T-helper 2 cell (primary cell): ENCODE results near the gene DNAH9.

Experiments
- DNase-seq, 5 experiments: peaks; one replicate each; pipeline versions ENCODE4 v3.0.0 to v3.0.0-alpha.2; 2012 to 2022

The DNAH9 gene

GRCh38 chr17:11601661-11602060 is 3.4 kb downstream of the DNAH9 start:
- no peak for DNase-seq

DNA sequence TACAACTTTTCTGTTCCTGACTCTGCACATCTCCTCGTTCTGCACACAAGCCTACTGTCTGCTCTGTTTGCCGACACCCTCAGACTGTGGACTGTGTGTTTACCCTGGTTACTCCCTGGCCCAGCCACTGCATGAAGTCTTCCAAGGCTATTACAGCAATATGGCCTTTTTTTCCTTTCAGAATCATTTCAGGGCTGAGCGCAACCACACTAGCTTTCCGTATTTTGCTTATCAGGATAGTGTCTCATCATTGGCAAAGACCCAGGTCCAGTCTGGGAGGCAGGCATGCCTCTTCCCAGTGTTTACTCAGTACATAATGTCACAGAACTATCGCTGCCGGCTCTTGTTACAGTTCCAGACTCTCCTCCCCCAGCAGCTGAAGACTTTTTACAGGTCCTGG is 10.1 kb downstream of the DNAH9 start:
- DNase-seq: no peak

DNA sequence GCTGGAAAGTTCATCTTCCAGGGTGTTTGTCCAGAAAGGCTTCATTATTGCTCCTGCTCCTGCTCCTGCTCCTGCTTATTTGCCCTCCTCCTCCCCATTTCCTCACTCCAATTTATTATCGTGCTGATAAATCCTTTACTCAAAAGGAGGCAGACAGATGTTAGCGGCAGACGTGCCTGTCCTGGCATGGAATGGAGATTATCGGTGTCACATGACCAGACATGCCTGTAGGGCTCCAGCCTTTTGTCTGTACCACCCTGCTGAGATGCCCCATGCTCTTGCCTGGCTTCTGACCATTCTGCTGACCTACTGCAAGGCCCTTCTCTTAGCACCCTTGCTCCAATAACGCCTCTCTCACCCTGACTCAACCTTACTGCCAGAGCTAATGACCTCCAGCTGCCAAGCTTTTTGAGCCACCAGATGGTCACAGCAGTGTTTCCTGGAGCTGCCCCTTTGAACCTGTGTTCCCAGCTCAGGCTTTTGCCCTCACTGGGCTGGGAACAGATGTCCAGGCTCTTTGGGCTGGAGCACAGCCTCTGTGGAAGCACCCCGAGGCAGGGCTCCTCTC is 12.8 kb downstream of the DNAH9 start:
- DNase-seq: no peak

- DNase-seq: no peak
These were observed 14.7 kb downstream of the DNAH9 start for GRCh38 chr17:11612956-11613355.

GRCh38 chr17:11618861-11619566 is 20.7 kb downstream of the DNAH9 start:
- no peak for DNase-seq

DNA sequence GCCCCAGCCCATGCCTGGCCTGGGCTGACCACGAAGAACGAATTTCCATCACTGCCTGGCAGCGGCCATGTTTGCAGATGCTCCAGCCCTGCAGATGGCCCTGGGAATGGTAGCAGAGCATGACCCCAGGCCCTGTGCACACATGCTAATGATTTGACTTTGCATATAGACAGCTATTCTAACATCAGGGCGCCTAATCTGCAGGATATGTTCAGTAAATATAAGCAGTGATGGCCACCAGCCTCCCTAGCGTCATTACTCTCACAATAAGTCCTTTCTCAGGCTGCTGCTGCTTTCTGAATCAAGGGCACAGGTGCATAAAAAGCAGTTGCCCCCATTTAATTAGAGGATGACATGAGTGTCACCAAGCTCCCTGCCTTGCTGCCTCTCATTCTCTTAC is 24.2 kb downstream of the DNAH9 start:
- no peak for DNase-seq

- DNase-seq: no peak
These were observed 26.7 kb downstream of the DNAH9 start for GRCh38 chr17:11624976-11625375.

DNA sequence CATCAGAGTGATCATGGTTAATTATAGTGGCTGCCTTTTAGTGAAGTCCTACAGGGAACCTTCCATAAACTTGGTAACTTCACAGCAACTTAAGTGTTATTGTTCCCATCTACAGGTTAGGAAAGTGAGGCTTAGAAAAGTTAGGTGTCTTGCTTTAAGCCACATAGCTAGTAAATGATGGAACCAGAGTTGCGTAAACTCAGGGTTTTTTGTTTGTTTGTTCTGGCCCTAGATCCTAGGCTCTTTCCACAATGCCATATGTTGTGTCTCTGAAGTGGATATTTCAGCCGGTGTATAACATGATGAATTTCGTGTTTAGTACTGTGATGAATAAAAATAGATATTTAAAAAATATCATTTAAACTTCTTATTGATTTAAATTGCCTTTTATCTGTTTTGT is 27.6 kb downstream of the DNAH9 start:
- DNase-seq: no peak

GRCh38 chr17:11627301-11627940 is 29.2 kb downstream of the DNAH9 start:
- DNase-seq: no peak

DNA sequence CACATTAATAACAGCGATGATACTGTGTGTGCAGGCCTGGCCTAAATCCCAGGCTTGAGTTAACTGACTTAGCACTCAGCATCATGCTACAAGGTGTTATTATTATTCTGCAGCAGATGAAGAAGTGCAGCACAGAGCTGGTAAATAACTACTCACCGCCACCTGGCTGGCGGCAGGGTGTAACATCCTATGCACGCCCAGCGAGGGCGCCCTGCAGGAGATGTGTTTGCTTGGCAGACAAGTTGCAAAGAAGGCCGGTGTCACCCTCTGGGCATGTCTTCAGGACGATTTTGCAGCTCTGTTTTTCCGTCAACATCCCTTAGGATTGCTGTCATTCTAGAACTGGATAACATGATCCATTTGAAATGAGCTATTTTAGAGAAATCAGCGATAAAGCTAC is 30.1 kb downstream of the DNAH9 start:
- no peak for DNase-seq

GRCh38 chr17:11628831-11629230 is 30.6 kb downstream of the DNAH9 start:
- no peak for DNase-seq

DNA sequence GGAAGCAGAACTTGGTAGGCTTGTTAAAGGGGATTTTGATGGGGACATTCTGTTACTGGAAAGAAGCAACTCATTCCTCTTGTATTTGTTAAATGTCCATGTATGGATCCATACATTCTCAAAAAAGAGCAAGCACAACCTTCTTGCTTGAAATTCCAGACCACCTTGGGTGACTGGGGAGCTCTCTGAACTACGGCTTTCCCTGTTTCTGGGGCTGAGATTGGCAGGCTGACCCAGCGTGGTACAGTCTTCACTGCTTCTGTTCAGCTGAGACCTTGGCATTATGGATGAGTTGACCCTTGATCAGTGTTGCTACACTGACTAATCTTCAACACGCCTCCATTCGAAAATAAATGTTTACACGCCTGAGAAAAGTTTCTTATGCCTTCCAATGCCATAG is 38.5 kb downstream of the DNAH9 start:
- DNase-seq: no peak

DNA sequence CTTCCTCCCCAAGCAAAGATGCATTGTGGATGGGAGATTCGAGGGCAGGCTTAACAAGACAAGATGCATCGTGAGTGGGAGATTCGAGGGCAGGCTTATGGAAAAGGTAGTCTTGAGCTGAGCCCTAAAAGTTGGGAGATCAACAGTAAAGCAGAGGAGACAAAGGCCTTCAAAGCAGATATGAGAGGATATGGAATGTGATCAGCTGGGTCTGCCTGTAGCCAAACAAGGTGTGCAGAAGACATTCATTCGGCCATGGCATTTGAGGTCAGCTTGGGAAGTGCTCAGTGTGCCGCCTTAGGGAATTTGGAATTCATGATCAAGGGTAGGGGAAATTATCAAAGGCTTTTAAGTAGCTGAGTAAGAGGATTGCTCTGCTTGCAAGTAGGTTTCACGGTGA is 39.5 kb downstream of the DNAH9 start:
- DNase-seq: no peak

GRCh38 chr17:11638700-11639265 is 40.5 kb downstream of the DNAH9 start:
- no peak for DNase-seq

GRCh38 chr17:11639736-11640462 is 41.6 kb downstream of the DNAH9 start:
- no peak for DNase-seq

- DNase-seq: no peak
These were observed 42.2 kb downstream of the DNAH9 start for GRCh38 chr17:11640463-11640814.

DNA sequence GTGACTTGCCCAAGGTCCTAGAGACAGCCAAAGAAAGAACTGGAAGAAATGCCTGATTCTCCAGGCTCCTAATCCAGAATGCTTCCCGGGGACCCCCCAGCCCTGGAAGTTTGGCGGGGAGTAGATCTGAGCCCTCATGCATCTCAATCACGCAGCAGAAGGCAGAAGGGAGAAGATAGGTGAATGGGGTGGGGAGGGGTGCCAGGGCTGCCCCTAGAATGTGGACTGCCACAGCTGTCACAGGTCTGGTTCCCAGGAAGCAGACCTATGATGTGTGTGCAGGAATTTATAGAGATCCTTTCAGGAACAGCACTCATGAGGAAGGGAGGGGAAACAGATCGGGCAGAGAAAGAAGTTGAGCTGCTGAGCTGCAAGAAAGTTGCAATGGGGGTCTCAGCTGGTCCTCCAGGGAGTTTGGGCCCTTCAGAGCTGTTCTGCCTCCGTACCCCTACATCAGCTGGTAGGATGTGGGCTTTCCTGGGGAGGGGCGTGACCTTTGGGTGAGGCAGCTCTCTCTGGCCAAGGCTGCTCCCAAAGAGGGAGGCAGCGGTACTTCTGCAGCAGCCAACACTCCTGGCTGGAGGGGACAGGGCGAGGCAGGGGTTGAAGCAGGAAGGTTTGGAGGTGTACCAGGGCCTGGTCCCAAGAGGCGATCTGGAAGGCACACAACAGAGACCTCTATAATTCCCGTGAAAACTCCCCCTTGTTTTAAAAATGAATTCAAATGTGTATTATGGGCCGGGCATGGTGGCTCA is 43.4 kb downstream of the DNAH9 start:
- no peak for DNase-seq

- DNase-seq: no peak
These were observed 44.4 kb downstream of the DNAH9 start for GRCh38 chr17:11642655-11643054.

DNA sequence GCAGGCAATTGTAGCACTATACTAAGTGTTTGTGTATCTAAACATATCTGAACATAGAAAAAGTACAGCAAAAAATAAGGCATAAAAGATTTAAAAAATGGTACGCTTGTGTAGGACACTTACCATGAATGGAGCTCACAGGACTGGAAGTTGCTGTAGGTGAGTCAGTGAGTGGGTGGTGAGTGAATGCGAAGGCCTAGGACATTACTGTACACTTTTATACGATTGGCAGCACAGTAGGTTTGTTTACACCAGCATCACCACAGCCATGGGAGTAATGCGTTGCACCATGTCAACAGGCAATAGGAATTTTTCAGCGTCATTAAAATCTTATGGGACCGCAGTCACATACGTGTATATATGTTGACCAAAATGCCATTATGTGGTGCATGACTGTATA is 45.6 kb downstream of the DNAH9 start:
- DNase-seq: no peak

- DNase-seq: peak in 2 of 5 experiments; percentile 5 to 63
These were observed 46.3 kb downstream of the DNAH9 start for GRCh38 chr17:11644265-11645212.

DNA sequence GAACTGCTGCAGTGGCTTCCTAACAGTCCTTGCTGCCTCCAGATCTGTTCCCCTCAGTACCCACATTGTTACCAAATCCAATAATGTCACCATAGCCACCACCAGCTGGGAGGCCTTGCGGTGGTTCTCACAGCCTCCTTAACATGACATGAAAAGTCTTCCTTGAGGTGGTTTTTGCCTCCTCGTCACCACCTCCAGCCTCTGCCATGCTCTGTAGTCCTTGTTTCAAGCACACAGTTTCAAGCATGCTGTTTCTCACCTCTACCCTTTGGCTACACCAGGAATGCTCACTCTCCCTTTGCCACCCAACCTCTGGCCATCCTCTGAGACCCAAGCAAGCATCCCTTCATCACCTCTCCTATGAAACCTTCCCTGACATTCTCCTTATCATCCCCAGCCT is 47.2 kb downstream of the DNAH9 start:
- DNase-seq: no peak

GRCh38 chr17:11651089-11651488 is 52.8 kb downstream of the DNAH9 start:
- no peak for DNase-seq
